Lower lobe of right lung (tissue), 2 donors: Measurements from ENCODE around the gene ARID3A. TPM values are rescaled to one million over a fixed set of nuclear protein-coding genes. Genes with fewer than 3 reads are reported as not detected.

ENCODE experiments used
- ATAC-seq, 2 donors: fragments of 200-7000 bp; cut with Tn5 transposase; one replicate each; pipeline ENCODE4 v1.9.1; 2020 to 2022; ENCODE audit warnings: mild to moderate bottlenecking in 2 of 2, moderate library complexity in 2 of 2
- DNase-seq: peaks from one replicate; pipeline ENCODE4 v3.0.0-alpha.2; 2020
- H3K27ac ChIP-seq: fragments of 200-600 bp; one replicate; pipeline ENCODE4 v1.8.0; 2022
- H3K27me3 ChIP-seq: fragments of 200-600 bp; one replicate; pipeline ENCODE4 v1.8.0; 2022; ENCODE audit warnings: low read depth
- H3K36me3 ChIP-seq: fragments of 200-600 bp; one replicate; pipeline ENCODE4 v1.8.0; 2022; ENCODE audit warnings: mild to moderate bottlenecking
- H3K4me1 ChIP-seq: fragments of 200-600 bp; one replicate; pipeline ENCODE4 v1.8.0; 2022
- H3K4me3 ChIP-seq: fragments of 200-600 bp; one replicate; pipeline ENCODE4 v1.8.0; 2022; ENCODE audit warnings: mild to moderate bottlenecking
- H3K9me3 ChIP-seq: fragments of 200-600 bp; one replicate; pipeline ENCODE4 v1.8.0; 2022
- intact Hi-C: fragments of 100-400 bp; cut with DNase I; formaldehyde crosslinking; loops from one replicate; pipeline ENCODE4 v1.11.0; 2022
- total RNA-seq: library from RNA; stranded (reverse); fragmentation: NEBNext Ultra II Directional; extraction: Animal tissue kit (Norgen Biotek cat#: 25700); gene quantifications from one replicate; pipeline ENCODE4 v1.2.1, GENCODE V29; 2021
- TF ChIP-seq, protein P1 (sequence below): fragments of 200-600 bp; IDR thresholded peaks from one replicate; pipeline ENCODE4 v1.8.0; 2022; ENCODE audit warnings: antibody characterized with exemption, mild to moderate bottlenecking
- donor health status: DM: no; HTN: yes; CAD: no; lungs with severe emphysema.

ARID3A gene
- total RNA-seq, 1 donor from 2014 or later = 16.9 TPM

DNA sequence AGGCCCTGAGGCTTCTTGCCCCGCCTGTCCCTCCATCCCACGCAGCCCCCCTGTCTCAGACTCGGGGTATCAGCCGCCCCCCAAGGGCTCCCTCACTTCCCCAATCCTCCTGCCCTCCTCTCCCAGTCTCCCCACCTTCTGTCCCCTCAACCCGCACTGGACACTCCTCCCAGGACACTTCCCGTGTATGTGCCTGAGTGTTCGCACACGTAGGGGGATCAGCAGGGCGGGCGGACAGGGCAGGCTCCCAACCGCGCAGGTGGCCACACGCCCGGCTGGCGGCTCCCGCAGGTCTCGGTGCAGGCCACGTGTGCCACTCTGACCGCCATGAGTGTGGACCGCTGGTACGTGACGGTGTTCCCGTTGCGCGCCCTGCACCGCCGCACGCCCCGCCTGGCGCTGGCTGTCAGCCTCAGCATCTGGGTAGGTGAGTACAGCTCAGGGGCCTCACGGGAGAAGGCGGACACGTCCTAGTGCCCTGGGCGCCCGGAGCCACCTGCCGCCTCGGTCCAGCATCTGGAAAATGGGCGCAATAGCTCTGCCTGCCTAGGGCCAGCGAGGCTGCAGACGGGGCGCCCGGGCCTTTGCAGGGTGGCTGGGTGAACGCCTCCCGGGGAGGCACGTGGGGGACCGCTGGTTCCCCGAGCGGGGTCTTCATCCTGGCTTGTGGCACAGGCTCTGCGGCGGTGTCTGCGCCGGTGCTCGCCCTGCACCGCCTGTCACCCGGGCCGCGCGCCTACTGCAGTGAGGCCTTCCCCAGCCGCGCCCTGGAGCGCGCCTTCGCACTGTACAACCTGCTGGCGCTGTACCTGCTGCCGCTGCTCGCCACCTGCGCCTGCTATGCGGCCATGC is 6.4 kb upstream of the ARID3A start:
- Histone ChIP-seq H3K27me3 (peaks cover 57% of the 10 kb centered on the region), H3K4me1 (peaks cover 41% of the 10 kb centered on the region), H3K27ac (no peak overlapping the region), H3K4me3 (peak overlapping the region; percentile 39), H3K9me3 (no peaks in the 10 kb centered on the region), H3K36me3 (no peaks in the 10 kb centered on the region)
- intact Hi-C loops = loop anchor here (5.0 kb wide), 1 partner anchor 63 kb away; the partner anchor contains the start of gene WDR18
- DNase-seq = no peak
- TF ChIP-seq, protein P1, sequence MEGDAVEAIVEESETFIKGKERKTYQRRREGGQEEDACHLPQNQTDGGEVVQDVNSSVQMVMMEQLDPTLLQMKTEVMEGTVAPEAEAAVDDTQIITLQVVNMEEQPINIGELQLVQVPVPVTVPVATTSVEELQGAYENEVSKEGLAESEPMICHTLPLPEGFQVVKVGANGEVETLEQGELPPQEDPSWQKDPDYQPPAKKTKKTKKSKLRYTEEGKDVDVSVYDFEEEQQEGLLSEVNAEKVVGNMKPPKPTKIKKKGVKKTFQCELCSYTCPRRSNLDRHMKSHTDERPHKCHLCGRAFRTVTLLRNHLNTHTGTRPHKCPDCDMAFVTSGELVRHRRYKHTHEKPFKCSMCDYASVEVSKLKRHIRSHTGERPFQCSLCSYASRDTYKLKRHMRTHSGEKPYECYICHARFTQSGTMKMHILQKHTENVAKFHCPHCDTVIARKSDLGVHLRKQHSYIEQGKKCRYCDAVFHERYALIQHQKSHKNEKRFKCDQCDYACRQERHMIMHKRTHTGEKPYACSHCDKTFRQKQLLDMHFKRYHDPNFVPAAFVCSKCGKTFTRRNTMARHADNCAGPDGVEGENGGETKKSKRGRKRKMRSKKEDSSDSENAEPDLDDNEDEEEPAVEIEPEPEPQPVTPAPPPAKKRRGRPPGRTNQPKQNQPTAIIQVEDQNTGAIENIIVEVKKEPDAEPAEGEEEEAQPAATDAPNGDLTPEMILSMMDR = no peak
- ATAC-seq = peak; percentile 2

DNA sequence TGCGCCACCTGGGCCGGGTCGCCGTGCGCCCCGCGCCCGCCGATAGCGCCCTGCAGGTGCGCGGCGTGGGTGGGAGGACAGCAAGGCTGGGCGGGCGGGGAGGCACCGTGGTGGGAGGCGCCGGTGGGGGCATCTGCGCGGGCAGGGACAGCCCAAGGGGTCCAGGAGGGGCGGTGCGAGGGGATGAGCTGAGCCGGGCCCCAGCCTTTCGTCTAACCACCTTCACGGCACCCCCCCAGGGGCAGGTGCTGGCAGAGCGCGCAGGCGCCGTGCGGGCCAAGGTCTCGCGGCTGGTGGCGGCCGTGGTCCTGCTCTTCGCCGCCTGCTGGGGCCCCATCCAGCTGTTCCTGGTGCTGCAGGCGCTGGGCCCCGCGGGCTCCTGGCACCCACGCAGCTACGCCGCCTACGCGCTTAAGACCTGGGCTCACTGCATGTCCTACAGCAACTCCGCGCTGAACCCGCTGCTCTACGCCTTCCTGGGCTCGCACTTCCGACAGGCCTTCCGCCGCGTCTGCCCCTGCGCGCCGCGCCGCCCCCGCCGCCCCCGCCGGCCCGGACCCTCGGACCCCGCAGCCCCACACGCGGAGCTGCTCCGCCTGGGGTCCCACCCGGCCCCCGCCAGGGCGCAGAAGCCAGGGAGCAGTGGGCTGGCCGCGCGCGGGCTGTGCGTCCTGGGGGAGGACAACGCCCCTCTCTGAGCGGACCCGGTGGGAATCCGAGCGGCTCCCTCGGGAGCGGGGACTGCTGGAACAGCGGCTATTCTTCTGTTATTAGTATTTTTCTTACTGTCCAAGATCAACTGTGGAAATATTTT is 5.6 kb upstream of the ARID3A start:
- Histone ChIP-seq H3K27ac (peak overlapping the region; percentile 11), H3K4me1 (peaks cover 47% of the 10 kb centered on the region), H3K27me3 (peaks cover 56% of the 10 kb centered on the region), H3K36me3 (no peaks in the 10 kb centered on the region), H3K4me3 (peak overlapping the region; percentile 39), H3K9me3 (no peaks in the 10 kb centered on the region)
- ATAC-seq = peak; percentile 1 to 2
- intact Hi-C loops = loop anchor here (5.0 kb wide), 1 partner anchor 62 kb away; the partner anchor contains the start of gene WDR18
- TF ChIP-seq, protein P1 = no peak
- no peak for DNase-seq

GRCh38 chr19:924553-925086 is 1.2 kb upstream of the ARID3A start:
- Histone ChIP-seq H3K27ac (peak overlapping the region; percentile 87), H3K27me3 (peaks cover 19% of the 10 kb centered on the region), H3K9me3 (no peaks in the 10 kb centered on the region), H3K4me3 (peak overlapping the region; percentile 76), H3K4me1 (peaks cover 39% of the 10 kb centered on the region), H3K36me3 (peaks cover 3% of the 10 kb centered on the region)
- TF ChIP-seq, protein P1 = no peak
- ATAC-seq (no peak), DNase-seq (no peak)
- intact Hi-C loops = loop anchor here (5.0 kb wide), 1 partner anchor 58 kb away; the partner anchor contains the start of gene WDR18

- intact Hi-C loops = no loop called here
- no peak for DNase-seq
- Histone ChIP-seq H3K36me3 (peaks cover 7% of the 10 kb centered on the region), H3K27me3 (peaks cover 14% of the 10 kb centered on the region), H3K4me1 (peaks cover 35% of the 10 kb centered on the region), H3K9me3 (no peaks in the 10 kb centered on the region), H3K27ac (peak overlapping the region; percentile 87), H3K4me3 (peak overlapping the region; percentile 76)
- ATAC-seq = peak; percentile 47 to 72
- TF ChIP-seq, protein P1 = no peak
Observed at GRCh38 chr19:925087-925525, 729 bp upstream of the ARID3A start.

DNA sequence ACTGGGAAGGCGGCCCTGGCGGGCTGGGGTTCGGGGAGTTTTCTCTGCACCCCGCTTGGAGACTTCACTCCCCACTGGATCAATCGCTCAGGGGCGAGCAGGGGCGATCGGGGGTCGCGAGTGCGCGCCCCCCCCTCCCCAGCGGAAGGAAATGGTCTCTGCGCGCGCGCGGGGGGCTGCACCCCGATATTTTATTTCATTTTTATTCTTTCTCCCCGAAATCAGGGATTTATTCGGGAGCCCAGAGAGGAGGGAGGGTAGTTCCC is 421 bp downstream of the ARID3A start:
- Histone ChIP-seq H3K9me3 (no peaks in the 10 kb centered on the region), H3K27ac (peak overlapping the region; percentile 87), H3K27me3 (peaks cover 3% of the 10 kb centered on the region), H3K4me3 (peak overlapping the region; percentile 76), H3K4me1 (peaks cover 31% of the 10 kb centered on the region), H3K36me3 (peaks cover 9% of the 10 kb centered on the region)
- ATAC-seq (no peak), DNase-seq (no peak)
- intact Hi-C loops = no loop called here
- TF ChIP-seq, protein P1 = no peak
